GM12801 (cell line): Measurements from ENCODE around the gene KCTD7.

Source experiments
- CTCF ChIP-seq: IDR thresholded peaks from one replicate; pipeline ENCODE4 v1.5.1; 2011; ENCODE audit warnings: control low read depth; ENCODE audit not compliant: insufficient read length; ENCODE audit errors: extremely low read depth

KCTD7 gene

GRCh38 chr7:66628361-66629221 is at the start of gene KCTD7:
Gene KCTD7 (plus strand): TSS chr7:66628881. CDS start chr7:66629065, 184 bp downstream.
- no peak for TF ChIP-seq CTCF

GRCh38 chr7:66583490-66584110 is 45.1 kb upstream of the KCTD7 start:
- TF ChIP-seq CTCF: no peak

GRCh38 chr7:66586181-66586580 is 42.5 kb upstream of the KCTD7 start:
- no peak for TF ChIP-seq CTCF

GRCh38 chr7:66591799-66592596 is 36.7 kb upstream of the KCTD7 start:
- no peak for TF ChIP-seq CTCF

GRCh38 chr7:66597461-66597860 is 31.2 kb upstream of the KCTD7 start:
- no peak for TF ChIP-seq CTCF

- TF ChIP-seq CTCF: no peak
Observed at GRCh38 chr7:66602159-66602558, 26.5 kb upstream of the KCTD7 start.

- TF ChIP-seq CTCF: no peak
Observed at GRCh38 chr7:66604198-66604597, 24.5 kb upstream of the KCTD7 start.
